Colonic mucosa (tissue), 4 donors: ENCODE results near the gene RNF180. TPM values are rescaled to one million over a fixed set of nuclear protein-coding genes. Genes with fewer than 3 reads are reported as not detected.

Source experiments
- DNase-seq: peaks from one replicate; pipeline ENCODE4 v3.0.0-alpha.2; 2020
- H3K27ac ChIP-seq: fragments of 200-600 bp; one replicate; pipeline ENCODE4 v1.8.0; 2021
- H3K27me3 ChIP-seq: fragments of 200-600 bp; one replicate; pipeline ENCODE4 v1.8.0; 2021
- H3K36me3 ChIP-seq: fragments of 200-600 bp; one replicate; pipeline ENCODE4 v1.8.0; 2021
- H3K4me1 ChIP-seq: fragments of 200-600 bp; one replicate; pipeline ENCODE4 v1.8.0; 2021; ENCODE audit warnings: mild to moderate bottlenecking
- H3K4me3 ChIP-seq: fragments of 200-600 bp; one replicate; pipeline ENCODE4 v1.8.0; 2021
- H3K9ac ChIP-seq, 2 donors: one replicate each; pipeline ENCODE4 v1.7.0; 2013; ENCODE audit warnings: control low read depth in 2 of 2, low read depth in 2 of 2, low read length in 2 of 2
- H3K9me3 ChIP-seq: fragments of 200-600 bp; one replicate; pipeline ENCODE4 v1.8.0; 2021
- intact Hi-C: fragments of 100-400 bp; cut with DNase I; formaldehyde crosslinking; loops from one replicate; pipeline ENCODE4 v1.14.1; 2022
- total RNA-seq, 2 donors: library from RNA; stranded (reverse); fragmentation: NEBNext Ultra II Directional in 1 of 2; extraction: Animal tissue kit (Norgen Biotek cat#: 25700) in 1 of 2; gene quantifications; one replicate each; pipeline ENCODE4 v1.2.1, GENCODE V29; 2021
- TF ChIP-seq, protein P1 (sequence below): fragments of 200-600 bp; IDR thresholded peaks from one replicate; pipeline ENCODE4 v1.8.0; 2022; ENCODE audit warnings: antibody characterized with exemption, mild to moderate bottlenecking
- donor health status: healthy.
- donor health status: DM: no; HTN: no; CAD: no.
- donor health status: DM: no; HTN: no; CAD: no.

The RNF180 gene
- total RNA-seq, 2 donors from 2014 or later, result 1.2 to 2.7 TPM

DNA sequence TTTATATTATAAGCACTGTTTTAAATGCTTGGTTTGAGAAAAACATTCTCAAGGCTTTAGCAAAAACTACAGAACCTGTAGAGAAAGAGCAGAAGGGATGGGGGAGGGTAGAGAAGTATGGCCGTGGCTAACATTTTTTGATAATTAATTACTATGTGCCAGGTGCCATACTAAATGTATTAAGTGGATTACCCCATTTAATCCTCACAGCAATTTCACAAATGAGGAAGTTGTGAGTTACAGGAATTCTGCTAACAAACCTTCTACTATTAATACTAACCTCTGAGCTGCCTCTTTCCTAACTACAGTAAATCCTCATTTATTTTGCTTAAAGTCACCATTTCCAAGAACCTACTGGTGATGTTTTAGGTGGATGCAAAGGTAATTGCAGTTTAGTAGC is 157.9 kb downstream of the RNF180 start:
- intact Hi-C loops, result no loop called here
- TF ChIP-seq, protein P1, sequence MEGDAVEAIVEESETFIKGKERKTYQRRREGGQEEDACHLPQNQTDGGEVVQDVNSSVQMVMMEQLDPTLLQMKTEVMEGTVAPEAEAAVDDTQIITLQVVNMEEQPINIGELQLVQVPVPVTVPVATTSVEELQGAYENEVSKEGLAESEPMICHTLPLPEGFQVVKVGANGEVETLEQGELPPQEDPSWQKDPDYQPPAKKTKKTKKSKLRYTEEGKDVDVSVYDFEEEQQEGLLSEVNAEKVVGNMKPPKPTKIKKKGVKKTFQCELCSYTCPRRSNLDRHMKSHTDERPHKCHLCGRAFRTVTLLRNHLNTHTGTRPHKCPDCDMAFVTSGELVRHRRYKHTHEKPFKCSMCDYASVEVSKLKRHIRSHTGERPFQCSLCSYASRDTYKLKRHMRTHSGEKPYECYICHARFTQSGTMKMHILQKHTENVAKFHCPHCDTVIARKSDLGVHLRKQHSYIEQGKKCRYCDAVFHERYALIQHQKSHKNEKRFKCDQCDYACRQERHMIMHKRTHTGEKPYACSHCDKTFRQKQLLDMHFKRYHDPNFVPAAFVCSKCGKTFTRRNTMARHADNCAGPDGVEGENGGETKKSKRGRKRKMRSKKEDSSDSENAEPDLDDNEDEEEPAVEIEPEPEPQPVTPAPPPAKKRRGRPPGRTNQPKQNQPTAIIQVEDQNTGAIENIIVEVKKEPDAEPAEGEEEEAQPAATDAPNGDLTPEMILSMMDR, result no peak
- Histone ChIP-seq H3K27ac (no peak overlapping the region), H3K27me3 (no peaks in the 10 kb centered on the region), H3K4me1 (no peaks in the 10 kb centered on the region), H3K9me3 (no peaks in the 10 kb centered on the region), H3K9ac (no peak overlapping the region), H3K36me3 (no peaks in the 10 kb centered on the region), H3K4me3 (no peak overlapping the region)
- DNase-seq, result no peak

DNA sequence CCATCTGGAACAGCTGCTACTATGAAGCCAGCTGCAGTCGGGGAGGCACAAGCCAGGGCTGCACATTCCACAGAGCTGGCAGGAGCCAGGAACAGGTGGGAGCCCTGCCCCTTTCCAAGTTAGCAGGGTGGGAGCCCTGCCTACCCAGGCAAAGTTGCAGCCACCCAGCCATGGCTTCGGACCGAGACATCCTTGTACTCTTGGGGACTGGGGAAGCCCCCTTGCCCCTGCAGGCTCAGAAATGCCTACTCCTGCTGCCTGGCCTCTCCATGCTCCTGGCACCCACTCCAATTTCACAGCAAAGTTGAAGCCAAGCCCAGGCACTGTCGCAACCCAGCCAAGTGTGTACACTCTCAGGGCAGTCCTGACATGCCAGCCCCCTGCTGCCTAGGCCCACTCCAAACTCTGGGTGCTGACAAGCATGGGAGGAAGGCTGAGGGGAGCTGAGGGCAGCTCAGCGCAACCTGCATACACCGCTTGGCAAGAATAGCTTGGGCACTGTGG is 165.1 kb downstream of the RNF180 start:
- Histone ChIP-seq H3K9me3 (no peaks in the 10 kb centered on the region), H3K27me3 (no peaks in the 10 kb centered on the region), H3K4me1 (no peaks in the 10 kb centered on the region), H3K4me3 (no peak overlapping the region), H3K9ac (no peak overlapping the region), H3K36me3 (no peaks in the 10 kb centered on the region), H3K27ac (no peak overlapping the region)
- no peak for DNase-seq
- intact Hi-C loops, result no loop called here
- TF ChIP-seq, protein P1, result no peak

DNA sequence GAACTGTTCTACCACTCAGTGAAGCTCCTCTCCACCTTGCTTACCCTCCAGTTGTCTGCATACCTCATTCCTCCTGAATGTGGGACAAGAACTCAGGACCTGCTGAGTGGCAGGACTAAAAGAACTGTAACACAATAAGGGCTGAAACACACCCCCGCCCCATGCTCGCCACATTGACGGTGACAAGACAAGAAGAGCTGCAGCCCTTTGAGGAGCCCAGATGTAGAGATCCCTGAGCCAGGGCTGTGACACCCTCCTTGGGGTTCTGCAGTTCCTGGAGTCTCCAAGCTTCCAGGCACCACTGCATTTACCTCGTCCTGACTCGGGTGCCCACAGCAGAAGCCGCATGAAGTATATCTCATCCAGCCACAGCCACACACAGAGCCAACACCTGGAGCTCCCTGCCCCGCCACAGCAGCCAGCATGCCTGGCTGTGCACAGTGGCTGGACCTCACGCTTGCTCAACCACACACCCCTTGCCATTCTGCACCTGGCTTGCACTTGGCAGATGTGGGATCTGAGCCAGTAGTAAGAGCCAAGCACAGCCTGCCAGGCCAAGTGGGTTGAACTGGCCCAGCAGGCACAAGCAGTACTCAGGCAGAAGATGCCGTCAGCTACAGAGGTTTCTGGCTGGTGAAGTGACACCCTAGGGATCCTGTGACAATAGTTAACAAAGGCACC is 166.1 kb downstream of the RNF180 start:
- Histone ChIP-seq H3K4me1 (no peaks in the 10 kb centered on the region), H3K27ac (no peak overlapping the region), H3K9ac (no peak overlapping the region), H3K27me3 (no peaks in the 10 kb centered on the region), H3K4me3 (no peak overlapping the region), H3K9me3 (no peaks in the 10 kb centered on the region), H3K36me3 (no peaks in the 10 kb centered on the region)
- DNase-seq, result no peak
- intact Hi-C loops, result no loop called here
- TF ChIP-seq, protein P1, result no peak

DNA sequence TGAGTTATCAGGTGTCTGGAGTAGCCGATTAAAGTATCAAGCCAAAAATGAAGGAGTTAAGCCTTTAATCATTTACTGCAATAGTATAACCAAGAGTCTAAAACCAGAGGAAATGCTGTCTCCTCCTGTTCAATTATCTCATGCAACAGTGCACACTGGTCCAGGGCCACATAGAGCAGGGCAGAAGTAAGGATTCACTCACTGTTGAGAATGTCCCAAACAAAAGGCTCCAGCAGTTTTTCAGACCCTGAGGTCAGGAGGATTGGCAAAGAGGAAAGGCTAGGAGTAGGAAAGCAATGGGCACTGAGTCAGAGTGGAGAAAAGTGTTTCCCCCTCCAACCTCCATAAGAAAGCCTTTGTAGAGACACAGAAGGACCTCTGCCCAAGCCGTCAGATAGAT is 168.2 kb downstream of the RNF180 start:
- Histone ChIP-seq H3K4me3 (no peak overlapping the region), H3K4me1 (no peaks in the 10 kb centered on the region), H3K27me3 (no peaks in the 10 kb centered on the region), H3K9ac (no peak overlapping the region), H3K9me3 (no peaks in the 10 kb centered on the region), H3K36me3 (no peaks in the 10 kb centered on the region), H3K27ac (no peak overlapping the region)
- intact Hi-C loops, result no loop called here
- no peak for DNase-seq
- TF ChIP-seq, protein P1, result no peak

DNA sequence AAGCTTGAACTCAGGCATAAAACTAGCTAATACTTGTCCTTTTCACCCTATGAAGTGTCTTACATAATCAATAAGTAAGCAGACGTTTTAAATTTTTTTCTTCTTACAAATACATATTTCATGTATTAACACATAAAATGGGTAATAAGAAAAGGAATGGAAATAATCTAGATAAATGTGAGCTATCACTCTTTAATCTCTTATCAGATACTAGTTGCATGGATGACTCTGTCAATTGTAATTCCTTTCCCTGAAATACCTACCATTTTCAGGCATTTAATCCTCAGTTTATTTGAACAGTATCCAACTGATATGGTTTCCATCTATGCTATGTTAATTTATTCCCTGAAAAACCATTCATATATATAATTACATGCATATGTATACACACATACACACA is 174.1 kb downstream of the RNF180 start:
- no peak for DNase-seq
- H3K27me3 ChIP-seq, result no peaks in the 10 kb centered on the region
- H3K36me3 ChIP-seq, result no peaks in the 10 kb centered on the region
- H3K4me1 ChIP-seq, result no peaks in the 10 kb centered on the region
- H3K4me3 ChIP-seq, result no peak overlapping the region
- TF ChIP-seq, protein P1, result no peak
- H3K27ac ChIP-seq, result no peak overlapping the region
- no peak overlapping the region for H3K9ac ChIP-seq
- intact Hi-C loops, result no loop called here
- H3K9me3 ChIP-seq, result no peaks in the 10 kb centered on the region
